Spinal cord (tissue), 10 donors: ENCODE data around the gene DAPP1. TPM values are rescaled to one million over a fixed set of nuclear protein-coding genes. Genes with fewer than 3 reads are reported as not detected.

ENCODE experiments used
- DNase-seq, 6 donors: peaks; one replicate each; pipeline versions ENCODE4 v3.0.0 to v3.0.0-alpha.2; 2013 to 2015; ENCODE audit warnings: low spot score in 6 of 6, low read depth in 4 of 6
- H3K27ac ChIP-seq: one replicate; pipeline ENCODE4 v1.5.1; 2013; ENCODE audit warnings: low read depth, low read length, control low read depth
- H3K27me3 ChIP-seq: one replicate; pipeline ENCODE4 v1.6.1; 2013; ENCODE audit warnings: low read length; ENCODE audit not compliant: control insufficient read depth, insufficient read depth
- H3K36me3 ChIP-seq: one replicate; pipeline ENCODE4 v1.6.1; 2013; ENCODE audit warnings: low read length; ENCODE audit not compliant: control insufficient read depth, insufficient read depth
- H3K4me1 ChIP-seq: one replicate; pipeline ENCODE4 v1.6.1; 2013; ENCODE audit warnings: low read length; ENCODE audit not compliant: control insufficient read depth, insufficient read depth
- H3K4me3 ChIP-seq: one replicate; pipeline ENCODE4 v1.5.1; 2013; ENCODE audit warnings: low read depth, low read length, control low read depth
- H3K9me3 ChIP-seq: one replicate; pipeline ENCODE4 v1.6.1; 2013; ENCODE audit warnings: low read length; ENCODE audit not compliant: control insufficient read depth, insufficient read depth
- WGBS: methylation state at CpG from one replicate; pipeline ENCODE4 v1.1.5; 2013; ENCODE audit warnings: missing lambda C conversion rate; ENCODE audit not compliant: insufficient coverage; 5-methylcytosine and 5-hydroxymethylcytosine counted together
- polyA plus RNA-seq, 2 donors: library from polyadenylated mRNA; unstranded; fragments of 120-200 nt; gene quantifications; one replicate each; pipeline ENCODE4 v1.2.1, GENCODE V29; 2013; ENCODE audit not compliant: insufficient read length in 2 of 2
- total RNA-seq, 2 donors: library from RNA; depleted of rRNA in 1 of 2; stranded (reverse); fragments of 120-200 nt in 1 of 2; fragments of >200 nt in 1 of 2; gene quantifications; one replicate each; pipeline versions ENCODE4 v1.2.3 to v1.2.4, GENCODE V29; 2013 to 2014
- donor health status: healthy.

DAPP1 gene
- total and polyA plus RNA-seq, 4 donors, result 0.53 to 5.7 (median 1.1) TPM

DNA sequence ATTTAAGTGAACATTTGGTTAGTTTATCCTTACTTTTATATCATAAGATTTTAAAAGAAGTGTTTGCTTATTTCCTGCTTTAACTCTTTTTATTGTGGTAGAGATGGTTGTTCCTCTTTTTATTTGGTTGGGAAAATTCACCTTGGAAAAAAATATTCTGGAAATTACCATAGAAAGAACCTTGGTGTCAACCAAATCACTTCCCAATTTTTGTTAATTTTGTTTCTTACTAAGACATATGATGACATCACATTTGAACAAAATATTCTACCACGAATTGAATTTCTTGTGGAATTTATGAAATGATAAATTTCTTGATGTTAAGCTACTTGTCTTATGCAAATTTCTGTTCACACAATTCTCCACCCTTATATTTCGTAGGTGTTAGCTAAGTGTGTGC, 43.9 kb downstream of the DAPP1 start:
- no CpG with 5 or more reads among the region's 2 CpGs for WGBS
- Histone ChIP-seq H3K4me3 (no peak overlapping the region), H3K27me3 (no peaks in the 10 kb centered on the region), H3K27ac (no peak overlapping the region), H3K9me3 (no peaks in the 10 kb centered on the region), H3K4me1 (no peaks in the 10 kb centered on the region), H3K36me3 (no peaks in the 10 kb centered on the region)
- DNase-seq, result no peak

DNA sequence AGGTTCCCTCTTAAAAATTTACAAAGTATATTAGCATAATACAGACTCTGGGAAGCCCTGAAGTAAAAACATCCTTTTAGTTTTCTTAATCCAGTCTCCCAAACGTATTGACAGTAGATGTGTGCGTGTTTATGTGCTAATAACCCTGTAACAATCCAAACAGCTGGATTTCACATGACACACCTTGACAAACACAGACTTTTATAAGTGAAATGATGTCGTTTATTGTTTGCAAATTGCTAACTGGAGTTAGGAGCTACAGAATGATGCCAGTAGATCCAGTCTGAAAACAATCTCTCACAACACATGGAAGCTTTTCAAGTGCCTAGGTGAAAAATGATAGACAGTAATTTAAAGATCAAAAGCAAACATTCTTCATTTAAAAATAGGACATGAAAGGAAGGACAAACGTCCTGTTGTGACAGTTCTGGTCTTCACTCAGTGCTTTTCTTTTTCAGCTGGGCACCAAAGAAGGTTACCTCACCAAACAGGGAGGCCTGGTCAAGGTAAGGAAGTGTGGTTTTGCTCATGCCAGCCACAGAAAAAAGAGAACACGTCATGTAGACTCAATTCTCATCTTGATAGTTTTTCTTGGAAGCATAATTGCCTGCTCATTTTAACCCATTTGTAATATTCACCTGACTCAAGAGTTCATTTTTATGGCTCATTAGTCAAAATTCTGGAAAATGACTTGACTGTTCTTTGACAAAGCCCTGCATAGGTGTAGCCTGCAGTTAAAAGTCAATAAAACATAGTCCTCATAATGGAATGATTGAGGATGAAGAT, 44.7 kb downstream of the DAPP1 start:
- WGBS, result no CpG with 5 or more reads among the region's 5 CpGs
- H3K4me1 ChIP-seq, result no peaks in the 10 kb centered on the region

DNA sequence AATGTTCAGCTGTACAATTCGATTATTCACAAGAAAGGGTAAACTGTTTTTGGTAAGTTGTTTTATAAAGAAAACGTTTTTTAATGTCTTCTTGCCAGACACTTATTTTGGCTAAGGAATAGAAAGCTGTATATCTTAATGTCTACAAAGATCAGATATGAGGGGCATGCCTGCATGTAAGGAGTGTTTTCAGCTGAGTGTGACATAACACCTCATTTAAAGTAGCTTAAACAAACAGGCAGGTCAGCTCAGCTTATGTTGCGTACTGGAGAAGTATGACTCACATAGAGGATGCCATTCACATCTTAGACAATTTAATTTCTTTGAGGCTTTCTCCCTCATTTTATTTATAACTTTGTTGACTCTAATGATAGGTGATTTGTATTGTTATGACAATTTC, 47.2 kb downstream of the DAPP1 start:
- Histone ChIP-seq H3K27ac (no peak overlapping the region), H3K27me3 (no peaks in the 10 kb centered on the region), H3K9me3 (no peaks in the 10 kb centered on the region), H3K4me1 (no peaks in the 10 kb centered on the region), H3K36me3 (no peaks in the 10 kb centered on the region), H3K4me3 (no peak overlapping the region)
- no CpG with 5 or more reads among the region's 3 CpGs for WGBS
- no peak for DNase-seq

More for the DNA sequence above, 44.7 kb downstream of the DAPP1 start:
- Histone ChIP-seq H3K27ac (no peak overlapping the region), H3K4me3 (no peak overlapping the region), H3K27me3 (no peaks in the 10 kb centered on the region), H3K36me3 (no peaks in the 10 kb centered on the region), H3K9me3 (no peaks in the 10 kb centered on the region)
- no peak for DNase-seq

- 44% methylated on average over 8 of the region's 8 CpGs for WGBS
- H3K27ac ChIP-seq, result no peak overlapping the region
- H3K27me3 ChIP-seq, result no peaks in the 10 kb centered on the region
- DNase-seq, result no peak
- H3K9me3 ChIP-seq, result no peaks in the 10 kb centered on the region
- H3K4me3 ChIP-seq, result no peak overlapping the region
- no peaks in the 10 kb centered on the region for H3K4me1 ChIP-seq
- no peaks in the 10 kb centered on the region for H3K36me3 ChIP-seq
Observed at GRCh38 chr4:99868126-99868596, 51.5 kb downstream of the DAPP1 start.

GRCh38 chr4:99872570-99872969, 55.9 kb downstream of the DAPP1 start:
- DNase-seq, result no peak
- Histone ChIP-seq H3K4me3 (no peak overlapping the region), H3K9me3 (no peaks in the 10 kb centered on the region), H3K36me3 (no peaks in the 10 kb centered on the region), H3K27me3 (no peaks in the 10 kb centered on the region), H3K27ac (no peak overlapping the region), H3K4me1 (no peaks in the 10 kb centered on the region)

DNA sequence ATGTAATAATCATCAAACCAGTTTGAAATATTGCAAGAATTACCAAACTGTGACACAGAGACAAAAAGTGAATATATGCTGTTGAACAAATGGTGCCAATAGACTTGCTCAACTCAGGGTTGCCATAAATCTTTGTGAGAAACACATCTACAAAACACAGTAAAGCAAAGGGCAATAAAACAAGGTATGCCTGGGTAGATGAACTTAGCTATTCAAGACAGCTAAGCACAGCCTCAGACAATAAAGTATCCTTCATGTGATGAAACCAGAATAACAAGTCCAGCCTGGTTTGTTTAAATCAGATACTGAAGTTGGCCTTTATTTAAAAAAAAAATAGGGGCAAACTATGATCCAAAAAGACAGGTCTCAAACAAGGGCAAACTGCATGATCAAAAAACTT, 58.4 kb downstream of the DAPP1 start:
- Histone ChIP-seq H3K36me3 (peaks cover under 1% of the 10 kb centered on the region), H3K9me3 (no peaks in the 10 kb centered on the region), H3K4me1 (no peaks in the 10 kb centered on the region), H3K4me3 (no peak overlapping the region), H3K27ac (no peak overlapping the region), H3K27me3 (no peaks in the 10 kb centered on the region)
- no peak for DNase-seq

GRCh38 chr4:99876946-99877345, 60.3 kb downstream of the DAPP1 start:
- WGBS, result no CpG with 5 or more reads among the region's 3 CpGs
- Histone ChIP-seq H3K4me3 (no peak overlapping the region), H3K27ac (no peak overlapping the region), H3K9me3 (no peaks in the 10 kb centered on the region), H3K27me3 (no peaks in the 10 kb centered on the region), H3K36me3 (peaks cover 9% of the 10 kb centered on the region), H3K4me1 (no peaks in the 10 kb centered on the region)
- no peak for DNase-seq

DNA sequence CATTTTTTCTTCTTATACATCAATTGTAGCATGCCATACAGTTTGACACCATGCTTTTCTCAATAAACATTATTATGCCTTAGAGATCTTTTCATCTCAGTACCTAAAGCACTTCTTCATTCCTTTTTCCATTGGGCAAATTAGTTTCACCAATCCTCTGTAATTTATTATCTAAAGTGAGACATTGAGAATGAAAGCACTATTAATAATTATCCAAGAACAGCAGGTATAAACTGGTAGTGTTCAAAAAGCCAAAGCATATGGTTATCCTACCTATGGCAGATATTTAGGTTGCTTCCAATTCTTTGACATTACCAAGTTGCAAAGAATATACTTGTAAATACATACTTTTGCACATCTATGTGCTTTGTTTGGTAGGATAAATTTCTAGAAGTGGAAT, 62.0 kb downstream of the DAPP1 start:
- Histone ChIP-seq H3K4me3 (no peak overlapping the region), H3K9me3 (no peaks in the 10 kb centered on the region), H3K27ac (no peak overlapping the region), H3K36me3 (peaks cover 9% of the 10 kb centered on the region), H3K27me3 (no peaks in the 10 kb centered on the region), H3K4me1 (no peaks in the 10 kb centered on the region)
- DNase-seq, result no peak

DNA sequence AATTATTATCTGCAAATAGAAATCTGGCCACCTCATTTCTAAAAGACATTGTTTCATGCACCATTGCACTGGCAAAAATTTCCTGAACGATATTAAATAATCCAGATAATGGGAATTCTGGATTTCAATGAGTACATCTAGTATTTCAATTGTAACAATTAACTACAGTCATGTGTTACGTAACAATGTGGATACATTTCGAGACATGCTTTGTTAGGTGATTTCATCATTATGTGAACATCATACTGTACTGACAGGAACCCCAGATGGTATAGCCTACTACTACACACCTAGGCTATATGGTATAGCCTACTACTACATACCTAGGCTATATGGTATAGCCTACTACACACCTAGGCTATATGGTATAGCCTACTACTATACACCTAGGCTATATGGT, 62.8 kb downstream of the DAPP1 start:
- Histone ChIP-seq H3K36me3 (peaks cover 9% of the 10 kb centered on the region), H3K27ac (no peak overlapping the region), H3K4me1 (no peaks in the 10 kb centered on the region), H3K4me3 (no peak overlapping the region), H3K27me3 (no peaks in the 10 kb centered on the region), H3K9me3 (no peaks in the 10 kb centered on the region)
- no CpG with 5 or more reads among the region's 3 CpGs for WGBS
- no peak for DNase-seq

DNA sequence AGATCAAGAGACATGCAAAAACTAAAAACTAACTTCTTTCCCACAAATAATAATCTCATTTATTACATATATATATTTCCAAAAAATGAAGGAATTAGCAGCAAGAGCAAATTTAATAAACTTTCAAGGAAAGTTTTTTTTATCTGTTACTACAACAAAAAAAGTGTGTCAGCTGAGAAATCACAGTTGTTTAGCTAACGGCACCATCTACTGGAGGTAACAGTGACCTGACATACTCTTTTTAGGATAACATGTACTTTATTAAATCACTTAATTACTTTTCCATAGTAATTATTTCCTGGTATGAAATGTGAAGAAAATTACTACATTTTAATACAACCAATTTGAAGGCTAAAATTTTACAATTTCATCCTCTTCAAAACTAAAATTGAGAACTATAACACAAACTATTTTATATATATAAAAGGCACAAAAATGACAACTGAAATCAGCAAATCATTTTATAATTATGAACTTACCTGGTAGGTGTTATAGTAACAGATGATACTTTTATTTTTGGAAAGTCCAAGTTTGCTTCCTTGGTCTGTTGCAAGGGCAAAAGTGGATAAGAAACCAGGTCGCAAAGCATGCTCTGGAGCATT, 68.5 kb downstream of the DAPP1 start:
- H3K27ac ChIP-seq, result no peak overlapping the region
- H3K4me1 ChIP-seq, result no peaks in the 10 kb centered on the region
- no CpG with 5 or more reads among the region's 2 CpGs for WGBS
- no peaks in the 10 kb centered on the region for H3K27me3 ChIP-seq
- peaks cover 13% of the 10 kb centered on the region for H3K36me3 ChIP-seq
- H3K4me3 ChIP-seq, result no peak overlapping the region
- H3K9me3 ChIP-seq, result no peaks in the 10 kb centered on the region
- peak in 5 of 6 donors; percentile 13 to 81 (median 29) for DNase-seq
